GM19324 (cell line): Measurements from ENCODE around the gene FCHSD2.

Source experiments
- ATAC-seq: cut with Tn5 transposase; IDR thresholded peaks from one replicate; pipeline ENCODE4 v1.9.1; 2021; ENCODE audit warnings: mild to moderate bottlenecking, moderate library complexity; ENCODE audit not compliant: unreplicated experiment, low FRiP score

FCHSD2 gene

GRCh38 chr11:73173755-73174494 is 31.8 kb upstream of the FCHSD2 start:
- ATAC-seq = no peak

GRCh38 chr11:73172992-73173656 is 31.0 kb upstream of the FCHSD2 start:
- ATAC-seq = no peak

GRCh38 chr11:73171436-73172161 is 29.5 kb upstream of the FCHSD2 start:
- no peak for ATAC-seq

- ATAC-seq = no peak
These were observed 28.0 kb upstream of the FCHSD2 start for GRCh38 chr11:73170140-73170539.

- no peak for ATAC-seq
These were observed 26.9 kb upstream of the FCHSD2 start for GRCh38 chr11:73168925-73169579.

- ATAC-seq = no peak
These were observed 25.3 kb upstream of the FCHSD2 start for GRCh38 chr11:73167363-73167954.

GRCh38 chr11:73164803-73165540 is 22.9 kb upstream of the FCHSD2 start:
- ATAC-seq = no peak

- ATAC-seq = no peak
These were observed 21.6 kb upstream of the FCHSD2 start for GRCh38 chr11:73163638-73164174.

GRCh38 chr11:73162196-73162740 is 20.1 kb upstream of the FCHSD2 start:
- ATAC-seq = no peak

GRCh38 chr11:73160005-73160760 is 18.1 kb upstream of the FCHSD2 start:
- ATAC-seq = no peak

- ATAC-seq = no peak
These were observed 17.2 kb upstream of the FCHSD2 start for GRCh38 chr11:73159297-73159696.

- no peak for ATAC-seq
These were observed 16.4 kb upstream of the FCHSD2 start for GRCh38 chr11:73158356-73159051.

GRCh38 chr11:73157101-73158010 is 15.2 kb upstream of the FCHSD2 start:
- ATAC-seq = peak; percentile 26

GRCh38 chr11:73156686-73157085 is 14.6 kb upstream of the FCHSD2 start:
- no peak for ATAC-seq

GRCh38 chr11:73156114-73156513 is 14.0 kb upstream of the FCHSD2 start:
- no peak for ATAC-seq

- ATAC-seq = no peak
These were observed 13.0 kb upstream of the FCHSD2 start for GRCh38 chr11:73155102-73155501.

- ATAC-seq = peak; percentile 36
These were observed 12.1 kb upstream of the FCHSD2 start for GRCh38 chr11:73154178-73154577.
